ENCODE results near the gene NEDD1. TPM values are rescaled to one million over a fixed set of nuclear protein-coding genes. Genes with fewer than 3 reads are reported as not detected.

The NEDD1 gene
- total RNA-seq, 6 donors from 2014 or later, result 9.1 to 21.4 (median 12.7) TPM

- Histone ChIP-seq H3K36me3 (no peaks in the 10 kb centered on the region), H3K27me3 (peaks cover 0 to 4% (median 0%) of the 10 kb centered on the region in 4 donors), H3K27ac (no peak overlapping the region), H3K4me3 (no peak overlapping the region), H3K9me3 (no peaks in the 10 kb centered on the region), H3K4me1 (peaks cover 0 to 13% (median 8%) of the 10 kb centered on the region in 4 donors)
- ATAC-seq (ENCODE audit: low FRiP score in 2 of 2) (no peak), DNase-seq (no peak)
- TF ChIP-seq EP300 (IDR thresholded peaks at IDR 0.05) (no peak), CTCF (IDR thresholded peaks at IDR 0.05) (peak in 2 of 6 experiments; percentile 17 to 32), POLR2A (IDR thresholded peaks at IDR 0.05) (no peak)
- 62 to 70% methylated on average over 5 of the region's 5 CpGs for WGBS, 2 donors
Measured at GRCh38 chr12:96989916-96990315, 82.9 kb downstream of the NEDD1 start.

DNA sequence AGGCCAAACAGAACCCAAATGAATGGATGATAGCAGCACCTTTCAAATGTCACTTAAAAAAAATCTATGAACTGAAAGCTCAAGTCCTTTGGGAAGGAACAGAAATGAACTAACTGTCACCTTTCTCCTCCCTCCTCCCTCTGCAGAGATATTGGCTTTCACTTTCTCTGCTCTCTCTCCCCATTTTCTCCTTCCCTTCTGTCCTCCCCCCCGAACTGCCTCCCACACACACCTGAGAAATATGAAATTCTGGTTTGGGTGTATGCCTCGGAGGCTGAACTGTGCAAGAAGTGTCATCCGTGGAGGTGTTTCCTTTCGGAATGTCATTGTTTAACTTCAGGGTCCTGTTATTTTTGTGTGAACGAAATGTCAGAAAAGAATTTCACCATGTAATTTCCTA is 87.8 kb downstream of the NEDD1 start:
- 47 to 58% methylated on average over 5 of the region's 5 CpGs for WGBS, 2 donors
- no peaks in the 10 kb centered on the region for H3K27me3 ChIP-seq
- H3K4me1 ChIP-seq, result no peaks in the 10 kb centered on the region
- no peaks in the 10 kb centered on the region for H3K36me3 ChIP-seq
- no peaks in the 10 kb centered on the region for H3K9me3 ChIP-seq
- ATAC-seq (ENCODE audit: low FRiP score in 2 of 2) (no peak), DNase-seq (no peak)
- TF ChIP-seq CTCF (IDR thresholded peaks at IDR 0.05) (no peak), EP300 (IDR thresholded peaks at IDR 0.05) (no peak), POLR2AphosphoS5 (IDR thresholded peaks at IDR 0.05) (no peak), POLR2A (IDR thresholded peaks at IDR 0.05) (no peak)
- no peak overlapping the region for H3K27ac ChIP-seq
- no peak overlapping the region for H3K4me3 ChIP-seq

- Histone ChIP-seq H3K4me3 (no peak overlapping the region), H3K9me3 (no peaks in the 10 kb centered on the region), H3K36me3 (no peaks in the 10 kb centered on the region), H3K27me3 (no peaks in the 10 kb centered on the region), H3K27ac (no peak overlapping the region), H3K4me1 (no peaks in the 10 kb centered on the region)
- TF ChIP-seq POLR2A (IDR thresholded peaks at IDR 0.05) (no peak), EP300 (IDR thresholded peaks at IDR 0.05) (no peak), CTCF (IDR thresholded peaks at IDR 0.05) (no peak), POLR2AphosphoS5 (IDR thresholded peaks at IDR 0.05) (no peak)
- ATAC-seq (ENCODE audit: low FRiP score in 2 of 2), result no peak
- 87% methylated on average over 6 of the region's 6 CpGs for WGBS, 2 donors
- DNase-seq, result no peak
Measured at GRCh38 chr12:96995861-96996260, 88.8 kb downstream of the NEDD1 start.

- H3K36me3 ChIP-seq, result no peaks in the 10 kb centered on the region
- ATAC-seq (ENCODE audit: low FRiP score in 2 of 2) (no peak), DNase-seq (no peak)
- WGBS, 2 donors, result 85 to 87% methylated on average over 7 of the region's 7 CpGs
- TF ChIP-seq POLR2A (IDR thresholded peaks at IDR 0.05), result no peak
- TF ChIP-seq CTCF (IDR thresholded peaks at IDR 0.05), result no peak
- TF ChIP-seq EP300 (IDR thresholded peaks at IDR 0.05), result no peak
- TF ChIP-seq POLR2AphosphoS5 (IDR thresholded peaks at IDR 0.05), result no peak
- H3K4me3 ChIP-seq, result no peak overlapping the region
- H3K9me3 ChIP-seq, result no peaks in the 10 kb centered on the region
- no peak overlapping the region for H3K27ac ChIP-seq
- H3K4me1 ChIP-seq, result no peaks in the 10 kb centered on the region
- no peaks in the 10 kb centered on the region for H3K27me3 ChIP-seq
Measured at GRCh38 chr12:96997797-96998484, 90.9 kb downstream of the NEDD1 start.

- Histone ChIP-seq H3K27ac (no peak overlapping the region), H3K9me3 (no peaks in the 10 kb centered on the region), H3K36me3 (no peaks in the 10 kb centered on the region), H3K27me3 (no peaks in the 10 kb centered on the region), H3K4me3 (no peak overlapping the region), H3K4me1 (no peaks in the 10 kb centered on the region)
- DNase-seq (no peak), ATAC-seq (ENCODE audit: low FRiP score in 2 of 2) (no peak)
- WGBS, 2 donors, result 91 to 95% methylated on average over 8 of the region's 8 CpGs
- TF ChIP-seq POLR2AphosphoS5 (IDR thresholded peaks at IDR 0.05) (no peak), CTCF (IDR thresholded peaks at IDR 0.05) (no peak), POLR2A (IDR thresholded peaks at IDR 0.05) (no peak), EP300 (IDR thresholded peaks at IDR 0.05) (no peak)
Measured at GRCh38 chr12:97003276-97003675, 96.2 kb downstream of the NEDD1 start.
